Epidermal melanocyte (primary cell): ENCODE data around the gene DPF3.

Experiments used
- DNase-seq: peaks from one replicate; pipeline ENCODE4 v3.0.0; 2011; ENCODE audit warnings: low spot score; ENCODE audit not compliant: insufficient read length

DPF3 gene

DNA sequence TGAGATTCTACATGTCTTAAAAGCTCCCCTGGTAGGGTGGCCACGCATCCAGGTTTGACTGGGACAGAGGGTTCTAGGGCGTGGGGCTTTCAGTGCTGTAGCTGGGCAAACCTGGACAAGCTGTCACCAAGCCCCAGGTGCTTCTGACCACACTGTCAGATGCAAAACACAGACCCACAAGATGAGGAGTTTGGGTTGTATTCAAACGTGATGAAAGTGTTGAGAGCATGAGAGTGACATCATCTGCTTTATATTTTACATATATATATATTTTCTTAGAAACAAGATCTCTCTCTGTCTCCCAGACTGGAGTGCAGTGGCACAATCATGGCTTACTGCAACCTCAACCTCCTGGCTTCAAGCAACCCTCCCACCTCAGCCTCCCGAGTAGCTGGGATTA lies 210.1 kb downstream of the DPF3 start:
- DNase-seq: no peak

DNA sequence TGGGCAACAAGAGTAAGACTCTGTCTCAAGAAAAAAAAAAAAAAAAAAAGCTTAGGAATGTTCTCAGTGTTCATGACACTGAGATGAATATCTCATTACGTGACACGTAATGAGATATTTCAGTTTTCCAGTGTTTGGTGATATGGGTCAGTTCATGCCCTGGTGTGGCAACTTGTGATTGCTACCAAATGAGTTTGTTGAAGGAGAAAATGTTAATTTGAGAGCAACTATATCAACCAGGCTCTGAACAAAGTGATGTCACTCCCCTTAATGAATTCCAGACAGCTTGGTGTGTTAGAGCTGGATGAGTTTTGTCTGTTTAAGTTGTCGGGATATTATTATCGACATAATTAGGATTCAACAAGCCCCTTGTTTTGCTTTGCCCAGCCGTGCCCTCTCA lies 211.7 kb downstream of the DPF3 start:
- peak; percentile 37 for DNase-seq

DNA sequence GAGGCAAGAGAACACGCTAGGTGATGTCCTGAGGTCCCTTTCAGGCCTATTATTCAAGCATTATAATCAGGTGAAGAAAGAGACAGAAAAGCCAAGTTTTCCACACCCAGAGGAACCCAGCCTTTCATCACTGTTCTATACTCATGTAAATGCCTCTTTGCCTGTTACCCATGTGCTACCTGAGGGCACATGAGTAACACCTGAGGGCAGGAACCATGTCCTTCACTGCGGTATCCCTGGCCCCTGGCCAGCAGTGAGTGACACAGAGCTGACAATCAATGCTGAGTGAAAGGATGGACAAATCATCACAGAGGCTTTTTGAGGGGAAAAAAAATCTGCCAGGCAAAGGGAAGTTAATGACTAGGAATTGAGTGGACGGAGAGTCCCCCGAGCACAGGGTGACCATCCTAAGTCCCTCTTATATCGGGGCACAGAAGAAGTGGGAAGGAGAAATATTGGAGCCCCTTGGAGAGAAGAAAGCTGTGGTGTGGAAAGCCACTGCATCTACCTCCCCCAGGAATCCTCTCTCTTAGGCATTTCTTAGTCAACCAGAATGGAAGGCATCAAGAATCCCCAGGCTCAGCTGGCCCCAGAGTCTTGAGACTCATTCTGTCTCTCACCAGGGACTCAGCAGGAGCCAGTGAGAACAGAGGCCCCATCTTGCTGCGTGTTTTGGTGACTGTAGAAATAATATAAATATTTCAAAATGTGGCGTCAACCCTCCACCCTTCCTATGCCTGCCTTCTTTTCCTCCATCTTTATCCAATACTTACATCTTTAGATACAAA lies 212.9 kb downstream of the DPF3 start:
- DNase-seq: no peak

DNA sequence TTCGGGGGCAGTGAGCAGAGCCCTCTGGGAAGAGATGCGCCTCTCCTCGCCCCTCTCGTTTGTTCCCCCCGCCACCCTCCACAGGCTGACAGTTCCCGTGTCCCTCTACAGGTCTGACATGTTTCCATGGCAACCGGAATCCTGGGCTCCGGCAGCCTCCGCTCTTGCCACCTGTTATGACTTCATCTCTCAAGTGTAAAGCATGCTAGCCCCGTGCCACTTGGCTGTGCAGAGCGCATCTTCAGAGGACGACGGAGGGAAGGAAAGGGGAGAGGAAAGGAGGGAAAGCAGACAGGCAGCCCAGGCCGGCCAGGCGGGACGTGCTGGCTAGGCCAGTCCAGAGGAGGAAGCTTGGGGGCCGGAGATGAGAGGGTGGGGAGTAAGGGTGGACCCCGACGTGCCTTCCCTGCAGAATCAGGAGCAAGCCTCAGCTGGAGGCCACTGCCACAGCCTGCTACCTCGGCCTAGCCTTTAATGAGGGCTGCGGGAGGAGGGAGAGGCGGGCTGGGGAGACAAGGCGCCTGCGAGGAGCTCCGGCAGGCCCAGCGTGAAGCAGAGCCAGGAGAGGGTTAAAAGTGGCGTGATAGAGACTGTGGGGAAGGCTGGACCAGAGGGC lies 214.3 kb downstream of the DPF3 start:
- DNase-seq: no peak

DNA sequence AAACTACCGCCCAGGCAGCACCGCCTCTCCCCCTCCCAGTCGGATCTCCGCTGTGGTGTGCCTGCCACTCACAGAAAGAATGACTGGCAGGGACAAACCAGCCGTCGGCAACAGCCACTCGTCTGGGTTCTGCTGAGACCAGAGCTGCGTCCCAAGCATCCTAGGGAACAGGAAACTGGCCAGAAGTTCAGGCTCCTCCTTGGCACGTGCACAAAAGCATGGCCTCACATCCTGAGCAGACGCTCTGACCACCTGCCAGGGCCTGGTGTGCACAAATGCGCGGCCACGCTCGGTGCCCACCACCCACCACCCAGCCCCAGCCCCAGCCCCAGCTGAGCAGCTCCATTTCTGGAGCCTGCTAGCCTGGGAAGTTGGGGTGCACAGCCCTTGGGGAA lies 214.8 kb downstream of the DPF3 start:
- DNase-seq: no peak

DNA sequence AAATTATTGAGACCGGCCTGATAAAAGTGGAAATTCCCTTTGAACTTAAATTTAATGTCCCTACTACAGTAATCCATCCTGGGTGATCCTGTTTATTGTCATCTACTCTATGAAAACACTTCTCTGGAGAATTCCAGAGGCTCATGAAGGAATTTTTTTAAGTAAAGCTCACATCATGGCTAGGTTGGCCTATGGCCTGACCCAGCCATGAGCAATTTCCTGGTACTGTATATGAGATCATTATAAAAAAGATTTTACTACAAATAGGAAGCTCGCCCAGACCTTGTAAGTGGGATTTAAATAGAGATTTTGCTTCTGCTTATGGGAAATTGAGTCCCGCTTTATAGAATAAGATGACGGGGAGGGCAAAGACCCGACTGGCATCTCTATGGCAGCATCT lies 215.5 kb downstream of the DPF3 start:
- DNase-seq: no peak

DNA sequence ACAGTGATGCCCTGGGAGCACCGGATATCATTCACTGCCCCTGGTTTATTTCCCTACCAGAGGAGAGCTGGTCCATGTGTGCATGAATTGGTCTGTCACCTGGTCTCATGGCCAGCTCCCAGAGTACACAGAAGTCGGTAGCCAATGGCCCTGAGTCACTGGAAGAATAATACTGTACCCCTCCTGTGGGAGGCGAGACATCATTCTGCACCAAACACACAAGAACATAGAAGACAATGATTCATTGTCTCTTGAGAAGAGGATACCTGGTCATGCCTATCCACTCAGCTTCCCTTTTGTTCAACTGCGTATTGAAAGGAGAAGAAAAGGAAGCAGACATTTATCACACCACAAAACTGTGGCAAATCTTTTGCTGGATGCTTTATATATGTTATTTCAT lies 216.2 kb downstream of the DPF3 start:
- no peak for DNase-seq

DNA sequence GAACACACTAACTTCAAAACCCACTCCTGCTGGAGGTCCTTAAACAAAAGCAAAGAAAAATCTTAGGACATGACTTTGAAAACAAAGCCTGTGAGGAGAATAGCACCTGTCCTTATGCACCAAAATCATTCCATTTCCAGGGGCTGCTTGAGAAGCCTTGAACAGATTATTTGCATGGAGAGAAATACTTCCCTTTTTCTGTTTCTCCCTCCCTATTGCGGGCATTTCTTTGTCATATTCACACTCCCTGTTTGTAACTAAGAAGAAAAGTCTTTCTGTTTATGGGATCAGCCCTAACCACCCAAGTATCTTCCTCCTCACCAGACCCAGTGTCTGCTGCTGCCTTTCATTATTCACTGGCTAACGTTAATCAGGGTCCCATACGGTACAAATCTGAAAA lies 218.8 kb downstream of the DPF3 start:
- DNase-seq: no peak

DNA sequence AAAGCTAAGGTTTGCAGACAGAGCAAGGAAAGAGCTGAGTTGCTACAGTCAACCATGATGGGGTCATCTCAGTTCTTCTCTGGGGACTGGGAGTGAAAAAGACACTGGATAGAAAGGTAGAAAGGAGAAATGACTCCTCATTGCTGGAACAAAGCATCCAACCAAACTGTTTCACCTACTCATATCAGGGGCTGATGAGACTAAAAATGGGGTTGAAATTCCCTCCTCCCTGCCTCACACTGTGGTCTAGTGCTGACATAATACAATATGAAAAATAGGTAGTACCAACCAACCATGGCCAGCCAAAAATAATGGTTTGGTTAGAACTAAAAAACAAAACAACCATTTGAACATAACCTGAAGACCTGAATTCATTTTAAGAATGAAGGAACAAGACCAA lies 220.7 kb downstream of the DPF3 start:
- DNase-seq: no peak

DNA sequence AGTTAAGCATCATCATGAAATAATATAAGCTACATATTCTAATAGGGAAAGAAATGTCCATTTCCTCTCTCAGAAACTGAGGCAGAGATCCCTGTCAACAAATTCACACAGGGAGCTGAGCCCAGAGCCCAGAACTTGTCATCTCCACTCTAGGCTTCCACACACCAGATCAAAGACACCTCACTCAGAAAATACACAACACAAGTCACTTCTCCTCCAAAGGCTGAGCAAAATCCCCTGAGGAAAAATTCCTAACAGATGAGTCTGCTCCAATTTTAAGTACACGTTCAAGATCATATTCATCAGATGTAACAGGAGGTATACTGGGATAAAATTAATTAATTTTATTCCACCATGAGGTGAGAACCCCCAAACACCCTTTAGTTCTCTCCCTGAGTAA lies 227.3 kb downstream of the DPF3 start:
- no peak for DNase-seq

DNA sequence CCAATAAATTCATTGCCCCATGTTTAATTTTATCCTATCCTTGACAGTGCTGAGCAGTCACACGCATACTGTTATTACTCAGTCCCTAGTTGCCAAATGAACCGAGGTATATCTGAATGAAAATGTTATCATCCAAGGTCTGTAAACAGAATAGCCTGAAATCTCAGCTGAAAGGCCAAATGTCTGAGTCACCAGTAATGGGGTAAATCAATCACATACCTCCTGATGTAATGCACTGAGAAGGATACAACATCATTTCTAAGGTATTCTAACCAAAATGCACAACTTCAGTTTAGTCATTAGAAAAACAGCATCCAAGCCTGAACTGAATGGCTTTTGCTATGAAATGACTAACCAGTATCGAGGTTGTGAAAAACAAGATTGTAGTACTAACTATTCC lies 228.6 kb downstream of the DPF3 start:
- DNase-seq: no peak

DNA sequence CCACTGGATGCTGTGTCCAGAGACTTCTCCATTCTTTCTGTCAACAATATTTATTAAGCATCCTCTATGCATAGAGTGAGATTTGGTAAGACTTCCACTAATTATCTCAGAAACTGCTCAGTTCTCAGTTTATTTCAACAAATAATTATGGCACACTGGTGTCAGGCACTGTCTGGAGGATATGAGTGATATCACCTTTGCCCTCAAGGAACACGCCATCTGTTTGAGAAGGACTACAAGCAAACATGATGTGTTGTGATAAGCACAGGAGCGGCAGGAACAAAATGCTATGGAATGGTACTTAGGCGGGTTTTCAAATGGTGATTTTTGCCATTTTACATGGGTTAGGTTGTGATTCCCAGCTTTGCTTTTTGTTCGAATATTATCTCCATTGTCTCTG lies 229.2 kb downstream of the DPF3 start:
- DNase-seq: no peak

DNA sequence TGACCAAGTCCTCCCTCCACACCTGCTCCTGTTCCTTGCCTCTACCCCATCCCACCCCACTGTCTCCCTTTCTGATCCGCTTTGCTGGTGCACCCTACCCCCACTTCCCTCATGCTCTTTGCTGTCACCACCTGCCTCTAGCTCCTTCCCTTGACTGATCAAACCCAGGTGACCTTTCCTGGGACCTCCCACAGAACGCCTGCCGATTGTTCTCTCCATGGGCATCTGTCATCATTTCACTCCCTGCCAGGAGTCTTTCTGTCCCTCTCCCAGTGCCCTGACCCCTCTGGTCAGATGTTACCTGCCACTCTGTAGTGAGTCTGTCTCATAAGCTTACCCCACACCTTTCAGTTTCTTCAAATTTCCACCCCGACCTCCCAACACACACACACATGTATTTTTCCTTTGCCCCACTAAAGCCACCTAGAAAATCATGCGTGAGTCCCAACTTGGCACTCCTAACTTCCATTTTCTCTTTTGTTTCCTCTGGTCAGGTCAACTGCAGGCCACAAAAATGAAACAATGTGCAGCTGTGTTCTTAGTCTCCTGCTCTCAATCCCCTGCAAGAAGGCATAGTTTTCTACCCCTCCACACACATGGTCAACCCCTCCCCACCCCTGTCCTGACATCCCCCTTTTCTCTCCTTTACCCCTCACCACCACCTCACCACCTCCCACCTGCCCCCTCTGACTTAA lies 229.8 kb downstream of the DPF3 start:
- DNase-seq: no peak

DNA sequence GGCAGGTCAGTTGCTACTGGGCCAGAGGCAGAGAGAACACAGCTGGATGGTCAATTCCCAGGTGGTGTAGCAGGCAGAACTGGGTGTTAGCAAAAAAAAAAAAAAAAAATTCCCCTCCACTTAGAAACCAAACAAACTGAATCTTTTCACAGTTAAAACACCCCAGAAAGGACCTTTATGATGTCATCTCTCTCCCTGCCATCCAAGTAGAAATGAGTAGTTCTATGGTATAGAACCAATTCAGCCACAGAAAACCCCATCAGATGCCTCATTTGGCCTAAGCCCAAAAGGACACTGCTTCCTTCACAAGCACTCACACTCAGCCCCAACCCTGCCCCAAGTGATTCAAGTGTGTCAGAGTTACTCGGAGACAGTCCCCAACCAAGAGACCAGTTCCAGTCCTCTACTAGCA lies 230.8 kb downstream of the DPF3 start:
- no peak for DNase-seq

DNA sequence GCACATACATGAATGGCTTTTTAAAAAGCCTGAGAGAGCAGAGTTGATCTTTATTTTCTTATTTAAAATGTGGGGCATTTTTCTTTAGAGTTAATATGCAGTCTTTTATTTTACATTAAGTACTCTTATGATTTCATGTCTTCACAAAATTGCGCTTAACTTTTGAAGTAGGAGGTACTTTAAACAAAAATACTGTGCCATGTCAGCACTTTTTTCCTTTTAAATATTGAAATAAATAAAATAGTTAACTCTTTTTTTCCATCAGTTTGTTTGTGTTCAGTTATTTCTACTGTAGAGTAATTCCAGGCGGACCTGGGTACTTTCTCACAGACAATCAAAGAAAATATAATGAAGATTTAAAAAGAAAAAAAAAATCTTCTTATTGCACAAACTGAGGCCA lies 231.7 kb downstream of the DPF3 start:
- DNase-seq: no peak

DNA sequence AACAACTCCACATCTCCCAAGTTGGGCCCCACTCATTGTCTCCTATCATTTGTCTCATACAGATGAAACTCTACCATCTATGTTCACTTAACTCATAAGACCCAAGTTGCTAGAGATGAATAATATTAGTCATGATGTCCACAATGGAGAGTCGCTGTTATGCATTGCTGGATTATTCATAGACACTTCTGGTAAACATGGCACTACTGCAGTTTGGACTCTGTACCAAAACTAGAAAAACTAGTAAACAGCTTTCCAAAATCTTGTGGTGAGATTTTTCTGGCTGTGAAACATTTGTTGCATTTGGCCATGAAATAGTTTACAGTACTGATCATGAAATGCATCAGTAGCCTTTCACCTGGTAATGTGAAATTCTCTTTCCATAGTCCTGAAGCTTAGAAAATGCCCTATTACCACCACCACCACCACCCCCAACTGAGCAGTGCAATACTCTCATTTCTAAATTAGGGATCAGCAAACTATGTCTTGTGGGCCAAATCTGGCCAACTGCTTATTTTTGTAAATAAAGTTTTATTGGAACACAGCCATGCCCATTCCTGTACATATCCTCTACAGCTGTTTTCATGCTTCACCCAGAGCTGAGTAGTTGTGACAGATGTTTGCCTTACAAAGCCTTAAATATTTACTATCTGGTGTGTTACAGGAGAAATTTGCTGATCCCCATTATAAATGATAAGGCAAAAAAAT lies 236.5 kb downstream of the DPF3 start:
- DNase-seq: no peak

DNA sequence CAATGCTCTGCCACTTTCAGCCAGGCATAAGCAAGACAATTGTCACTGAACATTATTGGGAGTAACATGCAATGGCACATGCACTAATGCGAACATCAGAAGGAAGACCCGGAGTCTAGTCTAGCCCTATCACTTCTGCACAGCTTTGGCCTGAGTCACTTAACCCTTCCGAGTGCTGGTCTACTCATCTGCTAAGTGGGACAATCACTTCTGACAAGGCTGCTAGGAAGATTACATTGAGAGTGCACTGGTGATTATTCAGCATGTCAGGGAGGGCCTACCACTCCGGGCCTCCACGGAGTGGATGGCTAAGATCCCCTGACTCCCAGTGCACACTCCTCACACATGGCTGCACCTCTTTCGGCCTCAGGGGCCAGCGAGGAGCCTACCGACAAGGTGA lies 240.9 kb downstream of the DPF3 start:
- no peak for DNase-seq

DNA sequence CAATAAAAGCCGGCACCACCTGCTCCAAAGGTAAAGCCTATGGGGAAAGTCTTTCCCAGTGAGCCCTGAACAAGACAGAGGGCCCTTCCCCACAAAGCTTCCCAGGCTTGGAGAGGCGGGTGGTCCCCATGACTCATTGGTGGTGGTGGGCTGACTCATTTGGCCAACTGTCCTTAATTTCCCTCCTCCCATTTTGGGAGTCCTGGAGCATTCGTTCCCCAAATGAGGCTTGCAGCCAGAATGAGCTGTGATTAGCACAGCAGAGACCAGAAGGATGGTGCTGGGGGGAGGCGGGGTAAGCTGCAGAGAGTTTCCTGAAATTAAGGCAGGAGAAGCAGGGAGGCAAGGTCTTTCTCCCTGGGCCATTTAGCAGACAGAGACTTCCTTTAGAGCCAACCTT lies 241.7 kb downstream of the DPF3 start:
- DNase-seq: no peak

DNA sequence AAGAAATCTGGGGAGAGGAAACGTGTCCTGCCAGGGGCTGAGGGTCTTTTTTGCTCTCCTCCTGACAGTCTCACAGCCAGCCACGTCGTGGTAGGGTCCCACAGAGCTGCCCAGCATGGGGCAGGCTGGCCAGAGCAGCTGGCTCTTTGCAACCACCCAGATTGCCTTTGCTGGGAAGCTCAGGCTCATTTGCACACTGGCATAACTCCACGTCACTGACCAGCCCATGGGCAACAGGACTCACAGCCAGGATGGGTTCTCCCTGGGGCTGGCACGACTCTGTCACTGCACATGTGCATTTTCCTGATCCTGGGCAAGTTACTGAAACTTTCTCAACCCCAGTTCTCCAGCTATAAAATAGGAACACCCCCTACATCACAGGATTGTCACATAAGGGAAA lies 242.2 kb downstream of the DPF3 start:
- DNase-seq: no peak

DNA sequence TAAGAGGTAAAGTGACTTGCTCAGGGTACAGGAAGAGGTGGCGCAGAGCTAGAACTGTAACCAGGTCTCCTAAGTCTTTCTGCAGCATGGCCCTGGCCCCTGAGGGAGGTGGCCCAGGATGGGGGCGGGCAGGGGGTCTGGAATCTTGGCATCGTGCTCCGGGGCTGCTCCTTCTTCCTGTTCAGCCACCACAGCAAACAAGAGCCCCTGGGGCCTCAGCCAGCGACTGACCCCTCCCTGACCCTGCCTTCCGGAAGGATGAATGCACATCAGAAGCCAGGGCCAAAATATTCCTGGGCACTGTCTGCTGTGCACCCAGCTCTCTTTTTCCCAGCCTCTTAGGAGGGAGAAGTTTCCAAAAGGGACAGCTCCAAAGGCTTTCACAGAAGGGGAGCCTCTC lies 242.8 kb downstream of the DPF3 start:
- no peak for DNase-seq

DNA sequence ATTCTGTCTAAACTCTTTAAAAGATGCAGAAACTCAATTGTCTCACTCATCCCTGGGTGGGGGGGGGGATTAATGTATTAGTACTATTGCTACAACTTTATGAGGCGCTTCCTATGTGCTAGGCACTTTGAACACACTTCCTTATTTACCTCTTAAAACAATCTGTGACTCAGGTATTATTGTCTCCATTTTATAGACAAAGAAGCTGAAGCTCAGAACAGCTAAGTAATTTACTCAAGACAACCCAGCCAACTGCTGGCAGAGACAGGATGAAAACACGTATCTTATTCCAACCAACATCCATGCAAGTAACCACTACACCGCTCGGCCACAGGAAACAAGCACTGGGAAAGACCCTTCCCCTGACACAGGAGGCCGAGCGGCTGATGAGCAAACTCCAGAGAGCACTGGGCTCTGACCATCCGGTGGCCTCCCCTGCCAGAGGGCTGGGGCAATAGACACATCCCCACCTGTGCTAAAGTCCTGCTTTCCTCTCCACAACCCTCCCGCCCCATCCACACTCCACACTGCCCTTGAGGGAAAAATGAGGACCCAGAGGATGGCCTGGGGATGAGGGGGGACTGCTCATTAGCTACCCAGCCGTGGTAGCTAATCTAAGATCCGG lies 244.2 kb downstream of the DPF3 start:
- no peak for DNase-seq

DNA sequence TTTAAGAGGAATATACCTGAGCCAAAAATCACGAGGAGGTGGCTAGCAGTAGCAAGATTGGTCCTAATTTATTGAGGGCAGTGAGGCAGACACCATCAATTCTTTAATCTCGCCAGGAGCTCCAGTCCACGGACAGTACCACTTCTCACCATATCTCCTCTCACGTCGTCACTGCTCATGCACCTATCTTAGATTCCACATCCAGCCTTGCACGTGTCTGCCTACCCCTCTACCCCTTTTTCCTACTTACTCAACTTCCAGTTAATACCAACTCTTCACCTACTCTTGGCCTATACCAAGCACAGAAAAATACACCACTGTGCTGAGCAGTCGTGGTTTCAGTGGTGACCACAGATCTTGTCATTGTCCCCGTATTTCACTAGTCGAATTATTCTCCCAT lies 246.1 kb downstream of the DPF3 start:
- DNase-seq: no peak
